Epithelial cell of esophagus (primary cell): ENCODE measurements around the gene GNAO1.
"Not testable (repeated sequence)": the region's sequence is repeated elsewhere in the genome, so short reads cannot be mapped to it uniquely, and the experiment has no call there.

Experiments used
- DNase-seq: peaks from one replicate; pipeline ENCODE4 v3.0.0; 2010; ENCODE audit warnings: low read depth
- H3K4me3 ChIP-seq: 2 replicates; pipeline ENCODE4 v1.5.1; 2011; ENCODE audit warnings: mild to moderate bottlenecking, low read length, control low read depth
- CTCF ChIP-seq: IDR thresholded peaks from 2 replicates; pipeline ENCODE4 v1.5.1; 2011; ENCODE audit warnings: low read depth, mild to moderate bottlenecking, low read length, control low read depth, inconsistent platforms; ENCODE audit not compliant: insufficient read depth; ENCODE audit errors: missing control alignments

The GNAO1 gene

GRCh38 chr16:56368545-56368944 is 177.3 kb downstream of the GNAO1 start:
- DNase-seq, result no peak
- no peak overlapping the region for H3K4me3 ChIP-seq
- no peak for TF ChIP-seq CTCF

GRCh38 chr16:56369202-56369601 is 177.9 kb downstream of the GNAO1 start:
- H3K4me3 ChIP-seq, result no peak overlapping the region
- DNase-seq, result no peak
- no peak for TF ChIP-seq CTCF

GRCh38 chr16:56370185-56370874 is 179.0 kb downstream of the GNAO1 start:
- H3K4me3 ChIP-seq, result no peak overlapping the region
- no peak for TF ChIP-seq CTCF
- no peak for DNase-seq

- no peak overlapping the region for H3K4me3 ChIP-seq
- no peak for DNase-seq
- TF ChIP-seq CTCF, result no peak
Measured at GRCh38 chr16:56370875-56371659, 179.8 kb downstream of the GNAO1 start.

GRCh38 chr16:56371660-56371937 is 180.3 kb downstream of the GNAO1 start:
- no peak for TF ChIP-seq CTCF
- no peak overlapping the region for H3K4me3 ChIP-seq
- DNase-seq, result peak; percentile 30

GRCh38 chr16:56372013-56372634 is 180.8 kb downstream of the GNAO1 start:
- TF ChIP-seq CTCF, result no peak
- H3K4me3 ChIP-seq, result no peak overlapping the region
- DNase-seq, result no peak

GRCh38 chr16:56373003-56373402 is 181.7 kb downstream of the GNAO1 start:
- DNase-seq, result no peak
- H3K4me3 ChIP-seq, result no peak overlapping the region
- TF ChIP-seq CTCF, result no peak

GRCh38 chr16:56375792-56376191 is 184.5 kb downstream of the GNAO1 start:
- not testable (repeated sequence) for DNase-seq, H3K4me3 ChIP-seq

- not testable (repeated sequence) for DNase-seq, H3K4me3 ChIP-seq
Measured at GRCh38 chr16:56379044-56379443, 187.8 kb downstream of the GNAO1 start.

GRCh38 chr16:56380778-56381485 is 189.6 kb downstream of the GNAO1 start:
- not testable (repeated sequence) for DNase-seq, H3K4me3 ChIP-seq
